ENCODE data around the gene CHD1L. TPM values are rescaled to one million over a fixed set of nuclear protein-coding genes. Genes with fewer than 3 reads are reported as not detected.

The CHD1L gene
- total RNA-seq, 1 experiment from 2014 or later = 81.5 TPM

GRCh38 chr1:147341246-147341645 lies 98.8 kb downstream of the CHD1L start:
- Mint-ChIP-seq H3K36me3 (ENCODE audit: insufficient read depth, unreplicated experiment) (no peaks in the 10 kb centered on the region), H3K27ac (ENCODE audit: low read depth, unreplicated experiment) (no peak overlapping the region), H3K4me1 (ENCODE audit: insufficient read depth, unreplicated experiment) (no peaks in the 10 kb centered on the region), H3K4me3 (ENCODE audit: unreplicated experiment) (no peak overlapping the region), H3K27me3 (ENCODE audit: insufficient read depth, unreplicated experiment) (peaks cover 13% of the 10 kb centered on the region), H3K9me3 (ENCODE audit: unreplicated experiment) (peaks cover 14% of the 10 kb centered on the region)
- TF ChIP-seq, protein P1, sequence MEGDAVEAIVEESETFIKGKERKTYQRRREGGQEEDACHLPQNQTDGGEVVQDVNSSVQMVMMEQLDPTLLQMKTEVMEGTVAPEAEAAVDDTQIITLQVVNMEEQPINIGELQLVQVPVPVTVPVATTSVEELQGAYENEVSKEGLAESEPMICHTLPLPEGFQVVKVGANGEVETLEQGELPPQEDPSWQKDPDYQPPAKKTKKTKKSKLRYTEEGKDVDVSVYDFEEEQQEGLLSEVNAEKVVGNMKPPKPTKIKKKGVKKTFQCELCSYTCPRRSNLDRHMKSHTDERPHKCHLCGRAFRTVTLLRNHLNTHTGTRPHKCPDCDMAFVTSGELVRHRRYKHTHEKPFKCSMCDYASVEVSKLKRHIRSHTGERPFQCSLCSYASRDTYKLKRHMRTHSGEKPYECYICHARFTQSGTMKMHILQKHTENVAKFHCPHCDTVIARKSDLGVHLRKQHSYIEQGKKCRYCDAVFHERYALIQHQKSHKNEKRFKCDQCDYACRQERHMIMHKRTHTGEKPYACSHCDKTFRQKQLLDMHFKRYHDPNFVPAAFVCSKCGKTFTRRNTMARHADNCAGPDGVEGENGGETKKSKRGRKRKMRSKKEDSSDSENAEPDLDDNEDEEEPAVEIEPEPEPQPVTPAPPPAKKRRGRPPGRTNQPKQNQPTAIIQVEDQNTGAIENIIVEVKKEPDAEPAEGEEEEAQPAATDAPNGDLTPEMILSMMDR (IDR thresholded peaks at IDR 0.05; ENCODE audit: unreplicated experiment) = no peak
- POLR2A ChIA-PET = no interaction called here
- intact Hi-C loops (cut with micrococcal nuclease) = no loop called here
- CTCF ChIA-PET = no interaction called here
- BruUV-seq (replicated peaks) = no TSS peak
- DNase-seq (ENCODE audit: unreplicated experiment) = no peak

Other genes starting within 250 kb of the CHD1L start
- gene PRKAB2, start 70.2 kb upstream of the CHD1L start, total RNA-seq (2022) = 35.1 and 47.6 TPM in 2 replicates
- gene FMO5, start 17.3 kb upstream of the CHD1L start, total RNA-seq (2022) = 0.72 and 0.86 TPM in 2 replicates

All from MCF 10A (cell line).